HG03460 (cell line): ENCODE results near the gene CCDC83.
"Not testable (repeated sequence)": the region's sequence is repeated elsewhere in the genome, so short reads cannot be mapped to it uniquely, and the experiment has no call there.

Experiments used
- ATAC-seq: cut with Tn5 transposase; IDR thresholded peaks from one replicate; pipeline ENCODE4 v1.9.1; 2021; ENCODE audit not compliant: unreplicated experiment

CCDC83 gene

GRCh38 chr11:85939099-85940015 is 84.2 kb downstream of the CCDC83 start:
- ATAC-seq: no peak

- no peak for ATAC-seq
These were observed 86.3 kb downstream of the CCDC83 start for GRCh38 chr11:85941380-85941973.

GRCh38 chr11:85945296-85945695 is 90.1 kb downstream of the CCDC83 start:
- no peak for ATAC-seq

GRCh38 chr11:85945788-85946187 is 90.6 kb downstream of the CCDC83 start:
- no peak for ATAC-seq

- no peak for ATAC-seq
These were observed 91.0 kb downstream of the CCDC83 start for GRCh38 chr11:85946221-85946620.

- no peak for ATAC-seq
These were observed 92.5 kb downstream of the CCDC83 start for GRCh38 chr11:85947431-85948272.

GRCh38 chr11:85948884-85949283 is 93.7 kb downstream of the CCDC83 start:
- ATAC-seq: no peak

DNA sequence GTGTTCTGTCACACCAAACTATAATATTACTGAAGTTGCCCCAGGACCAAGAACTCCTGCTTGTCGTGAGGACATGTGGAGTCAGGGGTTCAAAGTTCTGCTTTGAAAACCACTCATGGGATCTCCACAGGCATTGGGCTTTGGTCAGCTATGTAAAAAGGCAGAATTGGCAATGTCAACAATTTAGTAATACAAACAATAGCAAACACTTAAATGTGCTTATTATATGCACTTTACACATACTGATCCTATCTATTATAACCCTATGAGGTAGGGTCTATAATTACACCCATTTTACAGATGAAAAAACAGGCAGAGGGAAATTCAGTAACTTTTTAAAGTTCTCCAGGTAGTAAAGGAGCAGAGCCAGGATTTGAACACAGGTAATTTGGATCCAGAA is 94.6 kb downstream of the CCDC83 start:
- ATAC-seq: no peak

- ATAC-seq: no peak
These were observed 95.3 kb downstream of the CCDC83 start for GRCh38 chr11:85950317-85951048.

- no peak for ATAC-seq
These were observed 95.8 kb downstream of the CCDC83 start for GRCh38 chr11:85951049-85951405.

DNA sequence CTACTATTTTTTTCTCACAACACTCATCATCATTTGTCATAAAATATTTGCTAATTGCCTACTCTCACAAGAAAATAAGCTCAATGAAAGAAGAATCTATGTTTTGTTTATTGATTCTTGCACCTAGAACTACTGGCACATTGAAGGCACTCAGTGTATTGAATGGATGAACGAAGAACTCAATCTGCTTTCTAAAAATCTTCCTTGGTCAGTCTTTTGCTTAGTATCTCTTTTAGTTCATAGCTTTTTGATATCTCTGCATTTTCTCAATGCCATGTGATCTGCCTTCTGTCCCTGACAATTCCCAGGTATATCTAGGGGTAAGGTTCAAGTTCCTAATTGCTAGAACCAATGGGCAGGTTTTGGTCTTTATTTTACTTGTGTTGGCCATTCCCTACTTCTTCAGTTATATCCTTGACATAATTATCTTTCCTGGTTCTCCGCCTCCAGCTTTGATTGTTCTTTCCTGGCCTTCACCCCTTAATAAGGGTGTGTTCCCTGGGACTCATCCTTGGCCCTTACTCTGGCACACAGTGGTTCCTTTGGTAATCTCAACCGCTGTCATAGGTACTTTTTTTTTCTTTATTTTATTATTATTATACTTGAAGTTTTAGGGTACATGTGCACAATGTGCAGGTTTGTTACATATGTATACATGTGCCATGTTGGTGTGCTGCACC is 96.4 kb downstream of the CCDC83 start:
- ATAC-seq: no peak

GRCh38 chr11:85952108-85952485 is 96.9 kb downstream of the CCDC83 start:
- ATAC-seq: not testable (repeated sequence)

DNA sequence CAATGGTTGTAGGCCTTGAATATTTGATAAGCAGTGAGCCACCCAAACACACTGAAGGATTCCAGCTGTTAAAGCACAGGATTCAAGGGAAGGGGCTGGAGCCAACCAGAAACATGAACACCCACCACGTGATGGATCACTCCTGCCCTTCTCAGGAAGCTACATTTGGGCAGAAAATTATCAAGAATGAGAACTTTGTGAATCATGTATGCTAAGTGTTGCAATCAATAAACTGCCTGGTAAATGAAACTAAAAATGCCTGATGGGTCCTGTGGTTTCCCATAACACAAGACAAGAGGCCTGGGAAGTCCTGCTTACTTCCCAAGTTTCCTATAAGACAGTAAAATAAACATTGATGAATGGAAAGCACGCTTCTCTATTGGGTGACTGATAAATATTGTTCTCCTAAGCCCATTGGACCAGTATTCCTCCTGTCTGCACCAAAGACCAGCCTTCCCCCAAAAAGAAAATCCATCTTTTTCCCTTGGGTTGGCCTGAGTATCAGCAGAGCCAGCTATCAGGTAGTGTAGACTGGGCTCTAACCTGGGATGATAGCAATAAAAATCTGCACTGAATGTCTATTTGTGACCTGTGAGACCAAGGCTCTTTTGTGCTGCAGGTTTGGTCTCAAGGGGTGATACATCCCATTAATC is 98.4 kb downstream of the CCDC83 start:
- ATAC-seq: no peak

- ATAC-seq: no peak
These were observed 100.3 kb downstream of the CCDC83 start for GRCh38 chr11:85955531-85955930.

DNA sequence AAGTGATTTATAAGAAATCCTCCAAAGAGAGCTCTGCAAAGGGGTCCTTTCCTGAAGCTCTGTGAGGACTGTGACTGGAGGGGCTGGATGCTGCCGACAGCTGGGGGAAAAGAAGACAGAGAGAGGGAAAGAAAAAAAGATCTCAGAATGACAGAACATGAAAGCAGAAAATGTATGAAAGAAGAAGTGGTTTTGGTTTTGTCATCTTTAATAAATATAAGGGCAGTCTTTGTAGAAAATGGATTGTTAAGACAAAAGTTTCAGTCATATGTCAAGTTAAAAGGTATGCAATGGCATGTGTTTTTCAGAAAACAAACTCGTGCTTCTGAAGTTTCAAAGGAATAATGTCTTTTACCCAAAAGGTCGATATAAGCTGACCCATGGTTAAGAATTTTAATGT is 105.5 kb downstream of the CCDC83 start:
- no peak for ATAC-seq

GRCh38 chr11:85961130-85961529 is 105.9 kb downstream of the CCDC83 start:
- ATAC-seq: no peak

DNA sequence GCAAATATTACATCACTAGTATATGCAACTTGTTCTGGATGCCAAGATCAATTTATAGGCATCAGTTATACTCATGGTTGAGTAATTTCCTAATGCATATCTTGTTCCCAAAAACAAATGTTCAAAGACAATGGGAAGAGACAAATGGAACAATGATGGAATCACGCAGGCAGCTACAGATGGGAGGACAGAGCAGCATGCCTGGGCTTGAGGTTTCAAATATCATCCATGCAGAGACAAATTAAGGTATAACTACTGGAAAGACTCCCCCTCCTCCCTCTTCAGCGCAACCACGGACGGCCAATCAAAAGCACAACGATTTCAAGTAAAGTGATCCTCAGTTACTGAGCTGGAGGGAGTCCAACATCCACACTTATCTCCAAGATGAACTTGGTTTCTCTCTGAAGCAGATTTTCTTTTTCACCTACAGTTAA is 106.8 kb downstream of the CCDC83 start:
- no peak for ATAC-seq

GRCh38 chr11:85965202-85965601 is 110.0 kb downstream of the CCDC83 start:
- no peak for ATAC-seq

- ATAC-seq: no peak
These were observed 112.3 kb downstream of the CCDC83 start for GRCh38 chr11:85967457-85967856.
